C4-2B (cell line): ENCODE data around the gene SNRNP35.

Experiments
- CTCF ChIP-seq: fragments of 450-650 bp; conservative IDR thresholded peaks from 2 replicates; pipeline ENCODE4 v1.5.1; 2017; ENCODE audit warnings: mild to moderate bottlenecking
- ZFX ChIP-seq: fragments of 450-650 bp; IDR thresholded peaks from 2 replicates; pipeline ENCODE4 v1.6.1; 2017

DNA sequence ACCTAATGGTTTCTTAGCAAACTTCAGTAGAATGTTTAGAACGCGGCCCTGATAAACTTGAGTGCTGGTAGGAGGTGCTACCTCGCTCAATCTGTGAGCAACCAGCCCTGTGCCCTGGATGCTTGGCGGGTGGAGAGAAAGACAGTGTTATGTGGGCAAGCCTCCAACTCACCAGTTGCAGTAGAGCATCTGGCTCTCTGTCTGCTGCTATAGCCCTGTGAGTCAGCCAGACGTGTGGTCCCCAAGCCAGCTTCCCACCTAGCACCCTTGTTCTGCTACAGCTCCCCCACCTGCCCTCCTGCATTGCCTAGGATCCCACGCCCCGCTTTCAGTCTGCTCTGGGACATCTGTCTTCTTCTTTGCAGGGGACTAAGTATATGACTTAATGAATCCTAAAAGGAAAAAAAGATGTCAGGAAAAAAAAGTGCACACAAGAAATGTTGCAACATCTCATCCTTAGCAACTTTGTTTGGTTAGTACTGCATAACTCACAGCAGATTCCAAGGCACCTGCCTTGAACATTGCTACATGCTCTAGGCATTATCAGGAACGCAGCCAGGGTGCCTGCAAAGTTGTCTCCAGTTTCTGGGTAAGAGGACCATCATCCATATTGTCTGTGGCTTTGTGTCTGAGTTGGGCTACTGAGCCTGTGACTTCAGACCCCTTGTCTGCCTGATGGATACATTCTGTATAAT, 13.6 kb downstream of the SNRNP35 start:
- TF ChIP-seq CTCF (no peak), ZFX (no peak)
